T-helper 1 cell treated with Interleukin-12 subunit alpha and Interleukin-12 subunit beta and Interleukin-4 antibody, amounts not matched to agents 30 μg/mL and 1 μg/mL, for 36 hours (primary cell): ENCODE data around the gene B4GALT5.
"Not testable (repeated sequence)": the region's sequence is repeated elsewhere in the genome, so short reads cannot be mapped to it uniquely, and the experiment has no call there.

Source experiments
- H3K27ac Mint-ChIP-seq: one replicate; pipeline ENCODE4 v1.8.0; 2021; ENCODE audit warnings: mild to moderate bottlenecking, mixed read lengths
- H3K27me3 Mint-ChIP-seq: one replicate; pipeline ENCODE4 v1.8.0; 2021; ENCODE audit warnings: low read depth, mixed read lengths
- H3K36me3 Mint-ChIP-seq: one replicate; pipeline ENCODE4 v1.8.0; 2021; ENCODE audit warnings: low read depth, mixed read lengths
- H3K4me1 Mint-ChIP-seq: one replicate; pipeline ENCODE4 v1.8.0; 2021; ENCODE audit warnings: low read depth, mixed read lengths
- H3K4me3 Mint-ChIP-seq: one replicate; pipeline ENCODE4 v1.8.0; 2021; ENCODE audit warnings: mild to moderate bottlenecking, moderate library complexity, mixed read lengths
- H3K9me3 Mint-ChIP-seq: one replicate; pipeline ENCODE4 v1.8.0; 2021; ENCODE audit warnings: mixed read lengths

Gene B4GALT5

GRCh38 chr20:49616154-49617007 lies 97.3 kb downstream of the B4GALT5 start:
- Mint-ChIP-seq H3K4me1 (peaks cover 4% of the 10 kb centered on the region), H3K27ac (no peak overlapping the region), H3K4me3 (no peak overlapping the region), H3K27me3 (peaks cover 2% of the 10 kb centered on the region), H3K9me3 (no peaks in the 10 kb centered on the region), H3K36me3 (no peaks in the 10 kb centered on the region)

GRCh38 chr20:49615401-49616153 lies 98.1 kb downstream of the B4GALT5 start:
- peaks cover 5% of the 10 kb centered on the region for H3K4me1 Mint-ChIP-seq
- H3K36me3 Mint-ChIP-seq = no peaks in the 10 kb centered on the region
- no peaks in the 10 kb centered on the region for H3K9me3 Mint-ChIP-seq
- no peak overlapping the region for H3K27ac Mint-ChIP-seq
- no peak overlapping the region for H3K4me3 Mint-ChIP-seq
- no peaks in the 10 kb centered on the region for H3K27me3 Mint-ChIP-seq

- H3K27me3 Mint-ChIP-seq, H3K4me1 Mint-ChIP-seq, H3K9me3 Mint-ChIP-seq, H3K4me3 Mint-ChIP-seq, H3K36me3 Mint-ChIP-seq, H3K27ac Mint-ChIP-seq: not testable (repeated sequence)
Observed at GRCh38 chr20:49615051-49615400, 98.7 kb downstream of the B4GALT5 start.

GRCh38 chr20:49614338-49615050 lies 99.2 kb downstream of the B4GALT5 start:
- no peak overlapping the region for H3K4me3 Mint-ChIP-seq
- H3K4me1 Mint-ChIP-seq = peaks cover 8% of the 10 kb centered on the region
- H3K27me3 Mint-ChIP-seq = no peaks in the 10 kb centered on the region
- no peaks in the 10 kb centered on the region for H3K36me3 Mint-ChIP-seq
- H3K9me3 Mint-ChIP-seq = no peaks in the 10 kb centered on the region
- H3K27ac Mint-ChIP-seq = peak overlapping the region; percentile 67

GRCh38 chr20:49612127-49612738 lies 101.4 kb downstream of the B4GALT5 start:
- no peaks in the 10 kb centered on the region for H3K9me3 Mint-ChIP-seq
- H3K27me3 Mint-ChIP-seq = peaks cover 5% of the 10 kb centered on the region
- no peak overlapping the region for H3K27ac Mint-ChIP-seq
- peaks cover 8% of the 10 kb centered on the region for H3K36me3 Mint-ChIP-seq
- H3K4me3 Mint-ChIP-seq = no peak overlapping the region
- peaks cover 18% of the 10 kb centered on the region for H3K4me1 Mint-ChIP-seq

- not testable (repeated sequence) for H3K9me3 Mint-ChIP-seq, H3K27me3 Mint-ChIP-seq, H3K27ac Mint-ChIP-seq, H3K4me3 Mint-ChIP-seq, H3K36me3 Mint-ChIP-seq
- H3K4me1 Mint-ChIP-seq = peaks cover 18% of the 10 kb centered on the region
Observed at GRCh38 chr20:49611539-49612126, 102.0 kb downstream of the B4GALT5 start.

GRCh38 chr20:49610691-49611538 lies 102.8 kb downstream of the B4GALT5 start:
- peaks cover 18% of the 10 kb centered on the region for H3K4me1 Mint-ChIP-seq
- peak overlapping the region; percentile 75 for H3K27ac Mint-ChIP-seq
- no peaks in the 10 kb centered on the region for H3K9me3 Mint-ChIP-seq
- H3K4me3 Mint-ChIP-seq = peak overlapping the region; percentile 57
- peaks cover 8% of the 10 kb centered on the region for H3K36me3 Mint-ChIP-seq
- peaks cover 5% of the 10 kb centered on the region for H3K27me3 Mint-ChIP-seq

- Mint-ChIP-seq H3K4me3 (peak overlapping the region; percentile 27), H3K27me3 (peaks cover 5% of the 10 kb centered on the region)
Observed at GRCh38 chr20:49608752-49609670, 104.7 kb downstream of the B4GALT5 start.

GRCh38 chr20:49607568-49607967 lies 106.1 kb downstream of the B4GALT5 start:
- no peak overlapping the region for H3K27ac Mint-ChIP-seq
- no peak overlapping the region for H3K4me3 Mint-ChIP-seq
- peaks cover 20% of the 10 kb centered on the region for H3K36me3 Mint-ChIP-seq
- H3K9me3 Mint-ChIP-seq = no peaks in the 10 kb centered on the region
- peaks cover 34% of the 10 kb centered on the region for H3K4me1 Mint-ChIP-seq
- H3K27me3 Mint-ChIP-seq = peaks cover 5% of the 10 kb centered on the region

More at GRCh38 chr20:49608752-49609670, 104.7 kb downstream of the B4GALT5 start:
- Mint-ChIP-seq H3K9me3 (no peaks in the 10 kb centered on the region), H3K4me1 (peaks cover 29% of the 10 kb centered on the region), H3K36me3 (peaks cover 15% of the 10 kb centered on the region), H3K27ac (peak overlapping the region; percentile 3)

- Mint-ChIP-seq H3K27ac (no peak overlapping the region), H3K4me1 (peaks cover 30% of the 10 kb centered on the region), H3K9me3 (no peaks in the 10 kb centered on the region), H3K27me3 (no peaks in the 10 kb centered on the region), H3K36me3 (peaks cover 25% of the 10 kb centered on the region), H3K4me3 (no peak overlapping the region)
Observed at GRCh38 chr20:49603209-49603627, 110.5 kb downstream of the B4GALT5 start.

- Mint-ChIP-seq H3K27me3 (no peaks in the 10 kb centered on the region), H3K4me1 (peaks cover 33% of the 10 kb centered on the region), H3K27ac (no peak overlapping the region), H3K9me3 (no peaks in the 10 kb centered on the region), H3K4me3 (no peak overlapping the region), H3K36me3 (peaks cover 25% of the 10 kb centered on the region)
Observed at GRCh38 chr20:49602345-49603208, 111.1 kb downstream of the B4GALT5 start.
